Stimulated activated CD4-positive, alpha-beta T cell treated with anti-CD3 and anti-CD28 coated beads, Interleukin-1b, Interleukin-23, amount 100 ng/mL, for 24 hours (primary cell): Measurements from ENCODE around the gene PHACTR3.

Experiments
- DNase-seq, 4 experiments: peaks; one replicate each; pipeline ENCODE4 v3.0.0-alpha.2; 2020; ENCODE audit warnings: low read depth in 4 of 4, low spot score in 1 of 4

Gene PHACTR3

GRCh38 chr20:59645271-59645670 lies 40.9 kb downstream of the PHACTR3 start:
- DNase-seq = no peak

GRCh38 chr20:59645761-59646171 lies 41.4 kb downstream of the PHACTR3 start:
- DNase-seq = no peak

GRCh38 chr20:59646487-59646886 lies 42.1 kb downstream of the PHACTR3 start:
- DNase-seq = no peak

- DNase-seq = no peak
Measured at GRCh38 chr20:59647271-59647670, 42.9 kb downstream of the PHACTR3 start.

GRCh38 chr20:59648466-59649070 lies 44.2 kb downstream of the PHACTR3 start:
- no peak for DNase-seq

GRCh38 chr20:59650418-59650817 lies 46.1 kb downstream of the PHACTR3 start:
- DNase-seq = no peak

- no peak for DNase-seq
Measured at GRCh38 chr20:59652381-59652780, 48.0 kb downstream of the PHACTR3 start.

GRCh38 chr20:59656417-59656816 lies 52.1 kb downstream of the PHACTR3 start:
- no peak for DNase-seq

GRCh38 chr20:59657459-59658046 lies 53.2 kb downstream of the PHACTR3 start:
- no peak for DNase-seq

- no peak for DNase-seq
Measured at GRCh38 chr20:59660471-59660870, 56.1 kb downstream of the PHACTR3 start.

- no peak for DNase-seq
Measured at GRCh38 chr20:59661153-59661552, 56.8 kb downstream of the PHACTR3 start.

- no peak for DNase-seq
Measured at GRCh38 chr20:59661621-59662020, 57.3 kb downstream of the PHACTR3 start.

GRCh38 chr20:59662161-59662560 lies 57.8 kb downstream of the PHACTR3 start:
- no peak for DNase-seq

GRCh38 chr20:59662856-59663512 lies 58.6 kb downstream of the PHACTR3 start:
- no peak for DNase-seq

- DNase-seq = no peak
Measured at GRCh38 chr20:59663513-59664060, 59.2 kb downstream of the PHACTR3 start.

GRCh38 chr20:59664421-59664941 lies 60.1 kb downstream of the PHACTR3 start:
- DNase-seq = no peak

GRCh38 chr20:59665656-59666555 lies 61.6 kb downstream of the PHACTR3 start:
- DNase-seq = no peak

GRCh38 chr20:59666586-59666985 lies 62.2 kb downstream of the PHACTR3 start:
- DNase-seq = no peak

- DNase-seq = no peak
Measured at GRCh38 chr20:59667131-59667530, 62.8 kb downstream of the PHACTR3 start.

- DNase-seq = no peak
Measured at GRCh38 chr20:59667981-59668515, 63.7 kb downstream of the PHACTR3 start.
